Gastroesophageal sphincter (tissue), 4 donors: Measurements from ENCODE around the gene MPDZ. TPM values are rescaled to one million over a fixed set of nuclear protein-coding genes. Genes with fewer than 3 reads are reported as not detected.

Experiments
- ATAC-seq: fragments of 150-250 bp; one replicate; pipeline ENCODE4 v1.9.1; 2016; ENCODE audit warnings: mild to moderate bottlenecking, moderate library complexity
- H3K27ac ChIP-seq, 4 donors: fragments of 200-600 bp; sonication (generic) in 3 of 4; 1 replicate in 3 of 4; 2 replicates in 1 of 4; pipeline ENCODE4 v1.5.1; 2016 to 2019
- H3K27me3 ChIP-seq: fragments of 200-600 bp; sonication (generic); one replicate; pipeline ENCODE4 v1.5.1; 2019
- H3K36me3 ChIP-seq, 2 donors: fragments of 200-600 bp; sonication (generic); one replicate each; pipeline ENCODE4 v1.5.1; 2019; ENCODE audit warnings: control low read depth in 1 of 2
- H3K4me1 ChIP-seq, 3 donors: fragments of 200-600 bp; sonication (generic); 1 replicate in 2 of 3; 2 replicates in 1 of 3; pipeline ENCODE4 v1.5.1; 2016 to 2019; ENCODE audit warnings: control low read depth in 2 of 3
- H3K4me3 ChIP-seq, 2 donors: fragments of 200-600 bp; sonication (generic); one replicate each; pipeline ENCODE4 v1.5.1; 2019; ENCODE audit warnings: mild to moderate bottlenecking in 1 of 2, moderate library complexity in 1 of 2
- H3K9me3 ChIP-seq, 3 donors: fragments of 200-600 bp; sonication (generic); one replicate each; pipeline ENCODE4 v1.5.1; 2017 to 2019; ENCODE audit warnings: control low read depth in 2 of 3
- EP300 ChIP-seq: sonication (generic); formaldehyde crosslinking; IDR thresholded peaks from one replicate; pipeline ENCODE4 v1.6.1; 2017; ENCODE audit warnings: antibody characterized with exemption, mild to moderate bottlenecking
- POLR2A ChIP-seq, 2 donors: fragments of 450-650 bp; IDR thresholded peaks; one replicate each; pipeline ENCODE4 v1.6.1; 2017; ENCODE audit warnings: antibody characterized with exemption in 2 of 2, mild to moderate bottlenecking in 2 of 2, moderate library complexity in 1 of 2
- POLR2AphosphoS5 ChIP-seq: sonication (generic); formaldehyde crosslinking; IDR thresholded peaks from one replicate; pipeline ENCODE4 v1.6.1; 2017; ENCODE audit warnings: antibody characterized with exemption
- WGBS, 2 donors: methylation state at CpG; one replicate each; pipeline ENCODE4 v1.1.5; 2018; ENCODE audit warnings: low coverage in 1 of 2; 5-methylcytosine and 5-hydroxymethylcytosine counted together
- total RNA-seq, 4 donors: library from RNA; depleted of rRNA; stranded (reverse); fragments of >200 nt; gene quantifications; one replicate each; pipeline ENCODE4 v1.1.0, GENCODE V29; 2016
- TF ChIP-seq, protein P1 (sequence below), 4 experiments: fragments of 200-600 bp in 2 of 4; fragments of 450-650 bp in 2 of 4; sonication (generic) in 1 of 4; IDR thresholded peaks; one replicate each; pipeline ENCODE4 v1.5.1; 2017 to 2019; ENCODE audit warnings: antibody characterized with exemption in 4 of 4, mild to moderate bottlenecking in 2 of 4, moderate library complexity in 2 of 4

MPDZ gene
- total RNA-seq, 4 donors from 2014 or later, result 71.8 to 102 (median 81.2) TPM

DNA sequence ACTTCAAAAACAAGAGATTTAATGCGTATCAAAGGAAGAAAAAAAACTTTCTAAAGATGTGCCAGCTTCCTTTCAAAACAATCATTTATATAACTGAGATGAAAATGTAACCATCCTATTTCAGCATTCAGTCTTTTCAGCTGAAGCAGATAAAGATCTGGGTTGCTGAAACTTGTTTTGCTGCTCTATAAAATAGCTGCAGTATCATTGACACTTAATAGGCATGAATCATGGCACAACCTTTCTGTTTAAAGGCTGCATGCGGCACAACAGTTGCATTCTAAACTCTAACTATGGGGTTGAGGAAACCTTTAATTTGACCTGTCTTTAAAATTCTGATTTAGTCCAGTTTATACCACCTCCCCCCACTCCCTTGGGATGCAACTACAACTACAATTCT lies 196.7 kb downstream of the MPDZ start:
- H3K36me3 ChIP-seq, result no peaks in the 10 kb centered on the region
- H3K4me3 ChIP-seq, result no peak overlapping the region
- H3K4me1 ChIP-seq, result no peaks in the 10 kb centered on the region
- H3K9me3 ChIP-seq, result no peaks in the 10 kb centered on the region
- ATAC-seq, result no peak
- TF ChIP-seq, protein P1, sequence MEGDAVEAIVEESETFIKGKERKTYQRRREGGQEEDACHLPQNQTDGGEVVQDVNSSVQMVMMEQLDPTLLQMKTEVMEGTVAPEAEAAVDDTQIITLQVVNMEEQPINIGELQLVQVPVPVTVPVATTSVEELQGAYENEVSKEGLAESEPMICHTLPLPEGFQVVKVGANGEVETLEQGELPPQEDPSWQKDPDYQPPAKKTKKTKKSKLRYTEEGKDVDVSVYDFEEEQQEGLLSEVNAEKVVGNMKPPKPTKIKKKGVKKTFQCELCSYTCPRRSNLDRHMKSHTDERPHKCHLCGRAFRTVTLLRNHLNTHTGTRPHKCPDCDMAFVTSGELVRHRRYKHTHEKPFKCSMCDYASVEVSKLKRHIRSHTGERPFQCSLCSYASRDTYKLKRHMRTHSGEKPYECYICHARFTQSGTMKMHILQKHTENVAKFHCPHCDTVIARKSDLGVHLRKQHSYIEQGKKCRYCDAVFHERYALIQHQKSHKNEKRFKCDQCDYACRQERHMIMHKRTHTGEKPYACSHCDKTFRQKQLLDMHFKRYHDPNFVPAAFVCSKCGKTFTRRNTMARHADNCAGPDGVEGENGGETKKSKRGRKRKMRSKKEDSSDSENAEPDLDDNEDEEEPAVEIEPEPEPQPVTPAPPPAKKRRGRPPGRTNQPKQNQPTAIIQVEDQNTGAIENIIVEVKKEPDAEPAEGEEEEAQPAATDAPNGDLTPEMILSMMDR (IDR thresholded peaks at IDR 0.05), result no peak
- TF ChIP-seq EP300, result no peak
- no peak for TF ChIP-seq POLR2AphosphoS5
- no peak for TF ChIP-seq POLR2A (IDR thresholded peaks at IDR 0.05)
- H3K27ac ChIP-seq, result no peak overlapping the region
- no peaks in the 10 kb centered on the region for H3K27me3 ChIP-seq
- 98 to 100% methylated on average over 2 of the region's 2 CpGs for WGBS, 2 donors

DNA sequence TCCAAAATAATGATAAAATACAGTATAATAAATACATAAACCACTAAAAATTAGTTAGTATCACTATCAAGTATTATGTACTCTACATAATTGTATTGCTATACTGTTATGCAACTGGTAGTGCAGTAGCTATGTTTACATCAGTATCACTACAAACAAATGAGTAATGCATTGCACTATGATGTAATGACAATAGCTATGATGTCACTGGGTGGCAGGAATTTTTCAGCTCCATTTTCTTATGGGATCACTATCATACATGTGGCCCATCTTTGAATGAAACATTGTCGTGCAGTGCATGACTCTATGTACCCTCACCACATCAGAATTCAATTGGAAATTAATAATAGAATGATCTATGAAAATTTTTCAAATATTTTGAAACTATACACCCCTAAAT lies 201.3 kb downstream of the MPDZ start:
- ATAC-seq, result no peak
- Histone ChIP-seq H3K27me3 (no peaks in the 10 kb centered on the region), H3K27ac (no peak overlapping the region), H3K9me3 (peaks cover 0 to 9% (median 0%) of the 10 kb centered on the region in 3 donors), H3K4me1 (no peaks in the 10 kb centered on the region), H3K4me3 (no peak overlapping the region), H3K36me3 (no peaks in the 10 kb centered on the region)
- TF ChIP-seq POLR2A (IDR thresholded peaks at IDR 0.05), result no peak
- no peak for TF ChIP-seq POLR2AphosphoS5
- TF ChIP-seq EP300, result no peak
- TF ChIP-seq, protein P1 (IDR thresholded peaks at IDR 0.05), result no peak
- WGBS, 2 donors, result 100% methylated on average over 1 of the region's 1 CpG

DNA sequence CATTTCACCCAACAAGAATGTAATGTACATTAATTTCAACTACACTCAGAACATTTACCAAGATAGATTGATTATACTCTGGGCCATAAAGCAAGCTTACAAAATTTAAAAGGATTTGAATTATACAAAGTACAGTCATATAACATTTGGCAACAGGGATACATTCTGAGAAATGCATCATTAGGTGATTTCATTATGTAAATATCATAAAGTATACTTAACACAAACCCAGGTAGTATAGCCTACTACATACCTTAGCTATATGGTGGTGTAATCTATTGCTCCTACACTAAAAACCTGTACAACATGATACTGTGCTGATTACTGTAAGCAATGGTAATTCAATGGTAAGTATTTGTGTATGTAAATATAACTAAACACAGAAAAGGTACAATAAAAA lies 202.9 kb downstream of the MPDZ start:
- no peak for TF ChIP-seq POLR2A (IDR thresholded peaks at IDR 0.05)
- TF ChIP-seq, protein P1 (IDR thresholded peaks at IDR 0.05), result no peak
- TF ChIP-seq POLR2AphosphoS5, result no peak
- TF ChIP-seq EP300, result no peak
- Histone ChIP-seq H3K9me3 (peaks cover 0 to 9% (median 0%) of the 10 kb centered on the region in 3 donors), H3K36me3 (no peaks in the 10 kb centered on the region), H3K4me3 (no peak overlapping the region), H3K27ac (no peak overlapping the region), H3K27me3 (no peaks in the 10 kb centered on the region), H3K4me1 (no peaks in the 10 kb centered on the region)
- no peak for ATAC-seq

DNA sequence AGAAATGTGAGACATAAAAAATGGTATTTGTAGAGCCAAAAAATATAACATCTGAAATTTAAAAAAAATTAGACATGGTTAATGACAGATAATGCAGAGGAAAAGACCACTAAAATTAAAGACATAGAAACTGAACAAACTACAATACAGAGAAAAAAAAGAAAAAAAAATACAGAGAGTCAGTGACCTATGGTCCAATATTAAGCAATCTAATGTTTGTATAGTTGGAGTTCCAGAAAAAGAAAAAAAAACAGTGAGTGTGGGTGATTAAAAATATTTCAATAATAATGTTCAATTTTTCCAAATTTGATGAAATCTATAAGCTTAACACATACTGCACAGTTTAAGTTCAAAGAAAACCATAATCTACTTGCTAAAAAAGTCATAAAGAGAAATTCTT lies 207.6 kb downstream of the MPDZ start:
- no peaks in the 10 kb centered on the region for H3K36me3 ChIP-seq
- H3K27me3 ChIP-seq, result no peaks in the 10 kb centered on the region
- H3K9me3 ChIP-seq, result peaks cover 0 to 9% (median 0%) of the 10 kb centered on the region in 3 donors
- H3K27ac ChIP-seq, result no peak overlapping the region
- TF ChIP-seq POLR2AphosphoS5 (no peak), POLR2A (IDR thresholded peaks at IDR 0.05) (no peak), EP300 (no peak)
- TF ChIP-seq, protein P1 (IDR thresholded peaks at IDR 0.05), result no peak
- no peaks in the 10 kb centered on the region for H3K4me1 ChIP-seq
- ATAC-seq, result no peak
- H3K4me3 ChIP-seq, result no peak overlapping the region

DNA sequence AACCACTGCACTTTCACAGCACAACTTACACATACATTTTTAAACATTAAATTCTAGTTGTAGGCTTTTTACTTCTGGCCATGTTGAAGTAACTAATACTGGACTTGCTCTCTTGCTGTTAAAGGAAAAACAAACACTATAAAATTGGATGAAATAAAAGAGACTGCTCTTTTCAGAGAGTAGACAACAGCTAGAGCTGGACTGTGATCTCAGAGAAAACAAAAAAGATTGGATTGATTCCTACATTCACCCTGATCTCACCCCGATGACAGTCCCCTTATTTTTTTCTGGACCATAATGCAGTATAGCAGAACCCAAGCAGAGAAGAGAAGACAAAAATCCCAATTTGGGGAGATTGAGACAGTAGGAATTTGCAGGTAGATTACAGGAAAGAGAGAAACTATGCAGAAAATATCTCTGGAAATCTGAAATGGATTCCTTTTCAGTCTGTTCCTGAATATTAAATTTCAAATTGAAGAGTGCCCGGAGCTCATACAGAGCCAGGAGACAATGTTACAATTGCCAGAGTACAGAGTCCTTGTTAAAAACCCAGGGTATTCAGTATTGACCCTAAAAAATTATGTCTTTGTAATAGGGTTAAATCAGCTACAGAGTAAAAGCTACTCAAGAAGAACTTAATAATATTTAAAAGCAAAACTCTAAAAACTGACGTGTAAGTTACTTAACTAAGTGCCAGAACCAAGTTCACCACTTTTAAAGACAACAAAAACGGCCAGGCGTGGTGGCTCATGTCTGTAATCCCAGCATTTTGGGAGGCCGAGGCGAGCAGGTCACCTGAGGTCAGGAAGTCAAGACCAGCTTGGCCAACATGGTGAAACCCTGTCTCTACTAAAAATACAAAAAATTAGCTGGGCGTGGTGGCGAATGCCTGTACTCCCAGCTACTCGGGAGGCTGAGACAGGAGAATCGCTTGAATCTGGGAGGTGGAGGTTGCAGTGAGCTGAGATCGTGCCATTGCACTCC lies 208.6 kb downstream of the MPDZ start:
- WGBS, 2 donors, result 88% methylated on average over 9 to 12 of the region's 12 CpGs
- ATAC-seq, result no peak

More for the DNA sequence above, 208.6 kb downstream of the MPDZ start:
- TF ChIP-seq POLR2AphosphoS5 (no peak), EP300 (no peak), POLR2A (IDR thresholded peaks at IDR 0.05) (no peak)
- TF ChIP-seq, protein P1 (IDR thresholded peaks at IDR 0.05), result no peak
- H3K27me3 ChIP-seq, result no peaks in the 10 kb centered on the region
- no peaks in the 10 kb centered on the region for H3K36me3 ChIP-seq
- peaks cover 0 to 9% (median 0%) of the 10 kb centered on the region in 3 donors for H3K9me3 ChIP-seq
- no peak overlapping the region for H3K27ac ChIP-seq
- H3K4me3 ChIP-seq, result no peak overlapping the region
- no peaks in the 10 kb centered on the region for H3K4me1 ChIP-seq
